HG03354 (cell line): ENCODE results near the gene TDO2.

Experiments used
- ATAC-seq: cut with Tn5 transposase; IDR thresholded peaks from one replicate; pipeline ENCODE4 v1.9.1; 2021; ENCODE audit warnings: mild to moderate bottlenecking; ENCODE audit not compliant: unreplicated experiment, poor library complexity, severe bottlenecking

TDO2 gene

DNA sequence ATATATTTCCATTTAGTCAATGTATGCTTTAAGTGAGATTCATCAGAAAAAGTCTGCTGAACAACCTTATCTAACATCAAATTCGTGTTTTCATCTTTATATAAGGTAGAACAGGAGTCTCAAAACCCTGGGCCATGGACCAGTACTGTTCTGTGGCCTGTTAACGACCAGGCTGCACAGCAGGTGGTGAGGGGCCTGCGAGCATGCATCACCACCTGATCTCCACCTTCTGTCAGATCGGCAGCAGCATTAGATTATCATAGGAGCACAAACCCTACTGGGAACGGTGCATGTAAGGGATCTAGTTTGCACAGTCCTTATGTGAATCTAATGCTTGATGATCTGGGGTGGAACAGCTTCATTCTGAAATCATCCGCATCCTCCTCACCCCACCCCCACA, 47.0 kb downstream of the TDO2 start:
- ATAC-seq: no peak

DNA sequence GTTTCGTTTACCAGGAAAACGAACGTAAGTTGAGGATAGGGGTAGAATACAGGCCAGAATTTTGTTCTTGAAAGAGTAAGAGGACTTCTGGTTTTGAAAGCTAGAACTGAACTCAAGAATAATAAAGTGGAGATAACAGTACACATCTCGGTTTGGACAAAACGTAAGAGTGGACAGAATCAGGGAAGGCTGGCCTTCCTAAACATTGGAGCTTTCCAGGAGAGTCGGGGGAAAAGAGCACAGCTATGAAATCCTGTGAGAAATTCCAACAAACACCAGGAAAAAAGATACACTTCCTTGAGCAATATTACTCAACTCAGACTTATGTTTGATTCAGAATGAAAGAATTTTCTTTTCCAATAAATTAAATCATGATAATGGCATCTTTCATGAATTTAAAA, 49.0 kb downstream of the TDO2 start:
- ATAC-seq: no peak

DNA sequence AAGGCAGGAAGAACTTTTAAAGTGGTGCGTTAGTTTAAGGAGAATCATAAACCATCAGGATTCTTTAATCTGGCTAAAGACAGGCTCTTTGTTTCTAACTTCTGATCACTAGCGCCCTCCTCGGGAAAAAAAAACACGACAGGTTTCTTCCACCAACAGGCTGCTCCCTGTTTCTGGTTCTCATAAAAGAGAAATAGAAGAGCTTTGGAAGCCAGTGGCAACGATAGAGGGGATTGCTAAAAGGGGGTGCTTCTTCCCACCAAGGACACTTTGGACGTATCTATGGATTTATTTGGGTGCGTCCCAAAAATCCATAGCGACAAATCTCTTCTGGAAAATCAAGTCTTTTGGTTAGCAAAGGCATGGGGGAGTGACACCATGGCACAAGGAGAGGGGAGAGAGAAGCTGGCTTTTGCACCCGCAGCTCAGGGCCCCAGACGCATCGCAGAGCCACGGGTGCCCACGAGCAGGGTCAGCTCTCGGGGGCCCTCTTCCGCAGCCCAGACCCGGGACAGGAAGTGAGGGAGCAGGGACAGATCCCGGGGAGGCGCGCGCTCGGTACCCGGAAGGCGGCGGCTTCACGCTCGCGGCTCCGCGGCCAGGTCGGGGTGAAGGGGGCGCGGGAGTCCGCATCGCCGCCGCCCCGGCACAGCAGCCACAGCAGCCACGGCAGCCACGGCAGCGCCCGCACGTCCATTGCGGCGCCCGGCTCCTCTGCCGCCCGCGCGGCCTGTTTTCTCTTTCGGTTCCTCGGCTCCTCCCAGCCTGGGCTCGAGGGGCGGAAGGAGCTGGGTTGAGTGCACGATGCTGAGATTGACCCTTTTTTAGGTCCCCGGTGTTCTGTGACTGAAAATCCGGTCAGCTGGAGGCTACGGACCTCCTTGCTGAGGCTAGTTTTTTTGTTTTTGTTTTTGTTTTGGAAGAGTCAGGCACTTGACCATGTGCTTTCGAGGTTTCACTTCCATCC, 49.9 kb downstream of the TDO2 start, which contains the start of gene CTSO:
CTSO (minus strand) TSS at position 716 of the 967 bp plus-strand sequence; CDS start at position 697, 19 bp downstream.
- ATAC-seq: peak; percentile 96

DNA sequence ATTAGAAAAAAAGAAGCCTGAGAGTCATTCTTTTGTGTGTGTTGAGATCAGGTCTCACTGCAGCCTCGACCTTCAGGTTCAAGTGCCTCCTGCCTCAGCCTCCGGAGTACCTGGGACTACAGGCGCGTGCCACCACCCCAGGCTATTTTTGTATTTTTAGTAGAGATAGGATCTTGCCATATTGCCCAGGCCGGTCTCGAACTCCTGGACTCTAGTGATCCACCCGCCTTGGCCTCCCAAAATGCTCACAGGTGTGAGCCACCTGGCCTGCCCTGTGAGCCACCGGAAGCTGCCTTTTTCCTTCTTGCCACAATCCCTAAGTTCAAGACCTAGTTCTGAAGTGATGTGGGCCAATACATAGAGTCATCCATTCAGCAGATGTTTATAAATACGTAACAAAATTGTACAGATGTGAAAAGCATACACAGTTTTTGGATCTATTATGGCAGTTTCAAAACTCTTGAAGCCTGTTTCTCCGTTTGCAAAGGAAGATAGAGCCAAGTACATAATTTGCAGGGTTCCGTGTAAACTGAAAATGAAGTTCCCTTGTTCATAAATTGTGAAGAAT, 50.7 kb downstream of the TDO2 start:
- no peak for ATAC-seq

DNA sequence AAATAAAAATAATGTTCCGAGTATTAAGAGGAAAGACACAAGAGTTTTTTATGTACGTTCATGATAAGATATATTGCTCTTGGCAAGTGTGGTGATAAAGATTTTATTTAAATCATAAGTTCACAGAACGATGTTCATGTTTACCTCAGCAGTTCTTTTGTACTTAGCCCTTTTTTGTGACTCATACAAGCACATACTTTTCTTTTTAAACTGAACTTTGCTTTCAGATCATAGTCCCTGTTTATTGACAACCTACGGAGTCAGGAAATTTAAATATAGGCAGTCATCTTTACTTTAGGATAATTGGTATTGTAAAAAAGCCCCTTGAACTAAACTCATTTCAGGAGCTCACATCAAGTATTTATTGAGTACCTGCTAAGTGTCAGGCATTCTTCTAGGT, 51.4 kb downstream of the TDO2 start:
- no peak for ATAC-seq

DNA sequence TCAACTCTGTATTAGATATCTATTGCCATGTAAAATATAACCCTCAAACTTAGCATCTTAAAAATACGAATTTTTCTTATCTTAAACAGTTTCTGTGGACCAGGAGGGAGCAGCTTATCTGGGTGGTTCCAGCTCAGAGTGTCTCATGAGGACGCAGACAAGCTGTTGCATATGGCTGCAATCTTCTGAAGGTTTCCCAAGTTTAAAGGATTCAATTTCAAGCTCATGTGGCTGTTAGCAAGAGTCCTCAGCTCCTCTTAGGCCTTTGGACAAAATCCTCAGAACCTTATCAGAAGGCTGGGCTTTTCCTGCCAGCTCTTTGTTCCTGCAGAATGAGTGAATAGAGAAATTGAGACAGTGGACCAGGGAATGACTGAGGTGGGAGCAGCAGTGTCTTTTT, 53.0 kb downstream of the TDO2 start:
- ATAC-seq: no peak

DNA sequence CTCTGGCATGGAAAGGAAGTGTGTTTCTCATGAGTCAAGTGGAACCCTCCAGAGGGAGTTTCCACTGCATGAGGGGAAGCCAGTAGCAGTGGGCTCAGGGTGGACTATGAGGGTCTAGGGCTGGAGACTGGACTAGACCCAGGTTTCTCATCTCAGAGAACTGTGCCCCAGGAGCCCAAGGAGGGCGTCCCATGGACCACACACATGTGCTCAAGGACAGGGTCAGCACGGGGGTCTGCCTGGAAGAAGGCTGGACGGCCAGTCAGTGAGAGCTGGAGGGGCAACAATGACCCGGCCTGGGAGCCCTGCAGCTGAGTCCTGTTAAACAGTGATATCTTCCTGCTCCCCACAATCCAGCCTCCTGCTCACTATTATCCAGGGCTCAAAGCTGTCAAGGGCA, 55.9 kb downstream of the TDO2 start:
- ATAC-seq: no peak

DNA sequence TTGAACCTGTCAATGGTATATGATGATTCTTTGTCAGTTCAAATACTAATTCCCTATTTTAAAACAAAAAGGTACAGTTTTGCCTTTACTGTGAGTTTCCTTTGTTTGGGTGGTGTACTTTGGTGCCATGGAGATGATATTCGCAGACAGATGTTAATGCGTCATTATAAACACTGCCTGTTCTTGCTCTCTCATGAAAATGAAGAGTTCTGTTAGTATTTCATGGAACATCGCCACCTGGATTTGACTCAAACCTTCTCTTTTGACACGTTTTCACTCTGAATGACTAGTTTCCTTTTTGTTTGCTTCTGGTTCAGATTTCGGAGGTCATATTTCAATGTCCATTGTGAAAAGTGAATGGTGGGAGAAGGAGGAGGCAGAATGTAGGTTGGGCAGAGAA, 57.0 kb downstream of the TDO2 start:
- ATAC-seq: no peak

DNA sequence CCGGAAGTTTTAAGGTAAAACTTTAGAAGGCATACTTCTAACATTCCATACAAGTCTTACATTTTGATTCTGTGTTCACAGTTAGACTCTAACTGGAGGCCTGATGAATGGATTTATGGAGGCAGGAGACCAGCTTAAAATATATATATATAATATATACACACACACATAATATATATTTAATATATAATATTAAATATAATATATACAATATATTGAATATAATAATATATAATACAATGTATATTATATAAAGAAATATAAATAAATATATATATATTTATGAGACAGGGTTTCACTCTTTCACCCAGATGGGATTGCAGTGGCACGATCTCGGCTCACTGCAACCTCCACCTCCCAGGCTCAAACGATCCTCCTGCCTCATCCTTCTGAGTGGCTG, 58.1 kb downstream of the TDO2 start:
- no peak for ATAC-seq

DNA sequence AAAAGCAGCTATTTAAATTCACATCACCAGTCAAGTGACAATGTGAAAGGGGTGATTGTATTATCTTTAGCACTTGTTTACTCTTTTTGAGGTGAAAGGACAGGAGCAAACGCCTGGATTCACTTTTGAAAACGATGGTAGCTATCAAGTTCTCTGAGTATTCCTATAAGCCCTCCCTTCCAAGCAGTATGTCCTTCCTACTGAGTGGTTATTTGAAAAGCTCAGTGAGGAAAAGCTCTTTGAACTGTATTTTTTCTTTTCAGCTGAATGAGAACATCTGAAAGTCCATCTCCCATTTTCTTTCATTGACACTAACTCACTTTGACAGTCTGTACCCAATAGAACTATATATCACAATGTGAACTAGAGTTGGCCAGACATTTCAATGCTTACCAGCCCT, 59.3 kb downstream of the TDO2 start:
- ATAC-seq: no peak

DNA sequence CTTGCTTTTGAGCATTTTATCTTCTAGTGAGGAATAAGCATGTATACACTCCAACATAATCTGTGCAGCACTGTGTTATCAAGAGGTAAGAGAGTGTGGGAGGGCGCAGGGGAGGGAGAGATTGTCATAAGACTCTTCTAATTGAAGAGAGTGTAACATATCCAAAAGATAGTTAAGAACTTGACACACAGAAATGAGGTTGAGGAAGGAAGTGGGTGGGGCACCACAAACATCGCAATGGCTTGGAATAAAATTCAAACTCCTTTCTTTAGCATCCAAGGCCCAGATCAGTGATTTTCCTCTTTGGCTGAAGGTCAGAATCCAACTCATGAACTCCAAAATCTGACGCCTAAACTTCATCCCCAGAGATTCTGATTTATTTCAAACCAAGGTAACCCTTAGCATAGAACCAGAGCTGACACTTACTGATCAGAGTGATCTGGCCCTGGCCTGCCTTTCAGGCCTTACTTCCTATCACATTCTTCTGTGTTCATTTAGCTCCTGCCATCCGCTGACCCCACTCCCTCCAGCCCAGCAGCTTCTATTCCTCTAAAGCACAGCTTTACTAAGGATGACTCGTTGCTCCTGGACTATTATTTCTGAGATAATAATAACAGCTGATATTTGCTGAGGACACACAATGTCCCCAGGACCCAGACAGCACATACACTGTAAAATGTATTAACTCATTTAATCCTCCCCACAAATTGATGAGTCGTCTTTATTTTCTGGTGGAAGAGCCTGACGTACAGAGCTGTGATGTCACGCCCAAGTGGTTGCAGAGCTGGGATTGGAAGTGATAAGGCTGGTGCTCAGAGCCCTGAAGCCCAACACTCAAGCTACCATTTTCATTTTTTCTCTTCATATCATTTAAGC, 60.8 kb downstream of the TDO2 start:
- no peak for ATAC-seq

DNA sequence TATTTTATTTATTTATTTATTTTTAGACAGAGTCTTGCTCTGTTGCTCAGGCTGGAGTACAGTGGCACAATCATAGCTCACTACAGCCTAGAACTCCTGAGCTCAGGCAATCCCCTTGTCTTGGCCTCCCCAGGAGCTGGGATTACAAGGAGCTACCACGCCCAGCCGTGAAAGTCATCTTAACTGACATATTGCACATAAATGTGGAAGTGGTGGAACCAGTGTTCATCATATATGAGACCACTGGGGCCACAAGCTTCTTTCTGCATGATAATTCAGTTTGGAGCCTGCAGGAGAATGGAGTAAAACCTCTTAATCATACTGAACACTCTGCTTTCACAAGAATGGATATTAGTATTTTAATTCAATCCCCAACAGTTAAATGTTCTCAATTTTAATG, 62.7 kb downstream of the TDO2 start:
- ATAC-seq: no peak

DNA sequence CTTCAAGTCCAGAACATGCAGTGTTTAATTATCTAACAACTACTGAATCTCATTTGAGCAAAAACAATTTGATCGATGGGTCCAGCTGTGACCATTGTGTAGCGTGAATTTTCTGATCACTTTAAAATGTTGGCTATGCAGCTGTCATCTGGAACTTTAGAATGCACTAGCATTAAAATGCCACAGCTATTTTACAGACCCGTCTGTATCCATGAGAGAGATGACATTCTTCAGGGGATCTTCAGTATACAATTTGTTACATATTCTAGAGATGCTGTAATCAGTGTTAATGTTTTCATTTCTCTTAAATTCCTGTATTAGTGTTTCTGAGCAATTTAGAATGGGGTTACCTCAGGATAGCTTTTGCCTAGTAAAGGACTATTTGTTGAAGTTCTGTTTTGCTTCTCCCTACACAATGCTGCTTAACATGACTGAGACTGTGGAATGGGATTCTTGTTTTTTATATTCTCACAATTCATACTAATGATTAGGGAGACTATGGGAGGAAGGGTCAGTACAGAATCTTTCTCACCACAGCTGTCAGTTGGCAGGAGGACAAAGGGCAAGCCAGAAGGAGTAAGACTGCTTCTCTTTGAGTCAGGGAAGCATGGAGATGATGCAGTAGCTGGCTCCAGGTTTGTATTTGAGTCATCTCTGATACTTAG, 63.4 kb downstream of the TDO2 start:
- no peak for ATAC-seq
